HepG2 (cell line): ENCODE results near the gene ZNF416. TPM values are rescaled to one million over a fixed set of nuclear protein-coding genes. Genes with fewer than 3 reads are reported as not detected.

Source experiments
- ADNP ChIP-seq: sonication (generic); formaldehyde crosslinking; IDR thresholded peaks from 2 replicates; pipeline ENCODE4 v1.4.0; 2020; ENCODE audit warnings: missing genetic modification reagents
- AFF4 ChIP-seq: sonication (generic); formaldehyde crosslinking; IDR thresholded peaks from 2 replicates; pipeline ENCODE4 v1.4.0; 2020; ENCODE audit warnings: missing genetic modification reagents
- CSRNP2 ChIP-seq: sonication (generic); formaldehyde crosslinking; conservative IDR thresholded peaks from 2 replicates; pipeline ENCODE4 v1.8.0; 2022; ENCODE audit warnings: low read depth, missing genetic modification reagents
- DRAP1 ChIP-seq: IDR thresholded peaks from 2 replicates; pipeline ENCODE4 v1.6.1; 2016; ENCODE audit warnings: missing genetic modification reagents, missing compliant biosample characterization
- GZF1 ChIP-seq: sonication (generic); formaldehyde crosslinking; IDR thresholded peaks from 2 replicates; pipeline ENCODE4 v1.5.1; 2020; ENCODE audit warnings: mild to moderate bottlenecking, missing genetic modification reagents
- IRF9 ChIP-seq: sonication (generic); formaldehyde crosslinking; IDR thresholded peaks from 2 replicates; pipeline ENCODE4 v1.8.0; 2022; ENCODE audit warnings: missing genetic modification reagents, mild to moderate bottlenecking, borderline replicate concordance
- MZF1 ChIP-seq: sonication (generic); formaldehyde crosslinking; IDR thresholded peaks from 2 replicates; pipeline ENCODE4 v1.8.1; 2023; ENCODE audit warnings: mild to moderate bottlenecking, missing genetic modification reagents, borderline replicate concordance
- NR3C1 ChIP-seq: sonication (generic); formaldehyde crosslinking; IDR thresholded peaks from 2 replicates; pipeline ENCODE4 v1.4.0; 2020; ENCODE audit warnings: missing genetic modification reagents
- RFXANK ChIP-seq: IDR thresholded peaks from 2 replicates; pipeline ENCODE4 v1.6.1; 2016
- SOX5 ChIP-seq: IDR thresholded peaks from 2 replicates; pipeline ENCODE4 v1.6.1; 2016; ENCODE audit warnings: borderline replicate concordance
- USF2 ChIP-seq, 2 experiments: sonication (generic) in 1 of 2; formaldehyde crosslinking in 1 of 2; IDR thresholded peaks; 2 replicates each; pipeline versions ENCODE4 v1.5.1 to v1.6.1; 2011 to 2020; ENCODE audit warnings: borderline replicate concordance in 1 of 2, low read depth in 1 of 2, low read length in 1 of 2, mild to moderate bottlenecking in 1 of 2, missing genetic modification reagents in 1 of 2, moderate library complexity in 1 of 2
- ZFP36L1 ChIP-seq: sonication (generic); formaldehyde crosslinking; IDR thresholded peaks from 2 replicates; pipeline ENCODE4 v1.8.0; 2022; ENCODE audit warnings: mild to moderate bottlenecking, missing genetic modification reagents, moderate library complexity
- ZNF431 ChIP-seq: sonication (generic); formaldehyde crosslinking; IDR thresholded peaks from 2 replicates; pipeline ENCODE4 v1.9.0; 2022; ENCODE audit warnings: missing genetic modification reagents, low read depth, mild to moderate bottlenecking, borderline replicate concordance
- ZNF547 ChIP-seq: sonication (generic); formaldehyde crosslinking; IDR thresholded peaks from 2 replicates; pipeline ENCODE4 v1.5.1; 2020; ENCODE audit warnings: mild to moderate bottlenecking, missing genetic modification reagents
- ZNF598 ChIP-seq: sonication (generic); formaldehyde crosslinking; IDR thresholded peaks from 2 replicates; pipeline ENCODE4 v1.5.1; 2020; ENCODE audit warnings: mild to moderate bottlenecking, missing genetic modification reagents, borderline replicate concordance
- ZNF746 ChIP-seq: sonication (generic); formaldehyde crosslinking; IDR thresholded peaks from 2 replicates; pipeline ENCODE4 v1.8.0; 2022; ENCODE audit warnings: mild to moderate bottlenecking, missing genetic modification reagents
- ZNF883 ChIP-seq: sonication (generic); formaldehyde crosslinking; IDR thresholded peaks from 2 replicates; pipeline ENCODE4 v1.5.1; 2020; ENCODE audit warnings: mild to moderate bottlenecking, missing genetic modification reagents; ENCODE audit errors: not compliant biosample characterization
- ZSCAN5A ChIP-seq: sonication (generic); formaldehyde crosslinking; IDR thresholded peaks from 2 replicates; pipeline ENCODE4 v1.8.0; 2022; ENCODE audit warnings: mild to moderate bottlenecking, missing genetic modification reagents, borderline replicate concordance
- polyA plus RNA-seq, 8 experiments: library from polyadenylated mRNA; depleted of rRNA in 3 of 8; stranded (reverse) in 7 of 8; unstranded in 1 of 8; fragments of >200 nt; fragmentation: Illumina TruSeq in 4 of 8; extraction: Trizol in 4 of 8; gene quantifications; 2 replicates each; pipeline versions ENCODE4 v1.2.1 to v1.2.3, GENCODE V29; 2011 to 2016; ENCODE audit warnings: low read depth in 4 of 8, missing spikeins in 1 of 8, mixed read lengths in 1 of 8; ENCODE audit not compliant: insufficient read depth in 1 of 8
- total RNA-seq, 5 experiments: library from RNA; depleted of rRNA; stranded (reverse); fragments of >200 nt; fragmentation: Illumina TruSeq; extraction: Trizol; gene quantifications; 2 replicates each; pipeline ENCODE4 v1.2.3, GENCODE V29; 2016; ENCODE audit warnings: low read depth in 1 of 5

Gene ZNF416
- total and polyA plus RNA-seq, 2 of the 13 experiments (the other 11 are each of a cell fraction or from before 2014, with no cell fraction given), result 1.5 to 5.3 TPM

GRCh38 chr19:57599761-57600383 lies 21.2 kb upstream of the ZNF416 start, which contains the start of gene ZNF530 (continued):
- TF ChIP-seq ZSCAN5A (CRISPR knock-in tag) (peak; percentile 22; the same call in 1 of the 2 replicates), ZNF547 (CRISPR knock-in tag) (peak; percentile 78), GZF1 (no peak), ZNF746 (CRISPR knock-in tag) (peak; percentile 64; the same call in 1 of the 2 replicates), DRAP1 (no peak), MZF1 (CRISPR knock-in tag) (no peak), AFF4 (CRISPR knock-in tag) (no peak), ZNF883 (peak; percentile 81), SOX5 (CRISPR knock-in tag) (no peak), NR3C1 (CRISPR knock-in tag) (no peak), ADNP (CRISPR knock-in tag) (no peak), USF2 (IDR thresholded peaks at IDR 0.05; ENCODE audit: low read depth, low read length) (no peak), USF2 (CRISPR knock-in tag; IDR thresholded peaks at IDR 0.05; ENCODE audit: borderline replicate concordance) (no peak), ZNF598 (CRISPR knock-in tag) (peak; percentile 79), CSRNP2 (no peak), RFXANK (CRISPR knock-in tag) (no peak), ZNF431 (CRISPR knock-in tag) (no peak), ZFP36L1 (CRISPR knock-in tag) (no peak), IRF9 (CRISPR knock-in tag) (peak; percentile 61; the same call in 1 of the 2 replicates)
